ENCODE results near the gene IFI35. TPM values are rescaled to one million over a fixed set of nuclear protein-coding genes. Genes with fewer than 3 reads are reported as not detected.

Gene IFI35
- total and polyA plus RNA-seq, 2 of the 8 experiments (the other 6 are each of a cell fraction or from before 2014, with no cell fraction given): 2.5 to 4.7 TPM

DNA sequence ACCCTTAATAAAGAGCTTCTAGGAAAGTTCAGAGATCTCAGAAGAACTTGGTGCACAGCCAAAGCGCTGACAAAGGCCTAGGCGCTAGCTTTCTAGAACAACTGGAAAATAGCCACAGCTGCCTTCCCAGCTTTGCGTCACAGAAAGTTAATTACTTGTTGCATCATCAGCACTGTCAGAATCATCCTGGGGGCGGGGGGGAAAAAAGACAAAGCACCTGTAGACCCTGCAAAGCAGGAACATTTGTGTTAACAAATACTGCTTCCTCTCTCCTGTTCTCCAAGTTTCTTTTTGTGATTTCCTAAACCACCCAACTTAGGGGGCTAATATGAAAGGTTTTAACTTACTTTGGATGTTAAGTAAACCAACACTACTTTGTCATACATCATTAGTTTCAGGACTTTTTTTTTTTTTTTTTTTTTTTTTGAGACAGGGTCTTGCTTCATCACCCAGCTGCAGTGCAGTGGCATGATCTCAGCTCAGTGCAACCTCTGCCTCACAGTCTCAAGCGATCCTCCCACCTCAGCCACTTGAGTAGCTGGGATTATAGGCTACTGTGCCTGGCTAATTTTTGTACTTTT, 37.5 kb upstream of the IFI35 start:
- Histone ChIP-seq H4K91ac (replicated peaks; ENCODE audit: insufficient read length, low read length) (no peak overlapping the region), H3K4ac (replicated peaks; ENCODE audit: insufficient read length, low read depth, low read length) (no peak overlapping the region), H3K9me3 (ENCODE audit: insufficient read depth in 2 of 2, low read depth in 1 of 2, low read length in 1 of 2) (peaks cover 0 to 3% of the 10 kb centered on the region in 2 experiments; a peak in 1 of 4 replicates), H2AFZ (ENCODE audit: low read length) (no peak overlapping the region), H3K4me3 (ENCODE audit: extremely low read depth in 1 of 4, insufficient read depth in 2 of 4, low read depth in 3 of 4, low read length in 4 of 4) (no peak overlapping the region), H3K18ac (ENCODE audit: extremely low read depth, low read length) (no peak overlapping the region), H3K23ac (ENCODE audit: insufficient read length) (no peak overlapping the region), H3K56ac (replicated peaks; ENCODE audit: insufficient read length, low read depth, low read length) (no peak overlapping the region), H3K79me1 (ENCODE audit: low read depth, low read length) (no peaks in the 10 kb centered on the region), H3K4me2 (ENCODE audit: insufficient read depth in 1 of 2, low read depth in 2 of 2, low read length in 2 of 2) (no peak overlapping the region), H4K8ac (ENCODE audit: extremely low read depth, insufficient read depth, low read length) (no peak overlapping the region), H3K27ac (ENCODE audit: low read depth, low read length) (no peak overlapping the region), H2BK12ac (ENCODE audit: low read depth, low read length) (no peak overlapping the region), H2AK5ac (ENCODE audit: low read depth, low read length) (no peak overlapping the region), H3K9ac (replicated peaks in 1 of 4; ENCODE audit: extremely low read depth in 1 of 4, low read depth in 3 of 4, low read length in 3 of 4) (no peak overlapping the region), H2BK5ac (ENCODE audit: low read depth, low read length) (no peak overlapping the region), H4K5ac (ENCODE audit: insufficient read length, low read depth, low read length) (no peak overlapping the region), H3K79me2 (ENCODE audit: control insufficient read depth in 1 of 2, insufficient read depth in 2 of 2, low read length in 2 of 2) (no peaks in the 10 kb centered on the region), H3K23me2 (ENCODE audit: low read depth, low read length) (peaks cover 3% of the 10 kb centered on the region), H3K14ac (ENCODE audit: insufficient read length) (no peak overlapping the region), H4K20me1 (replicated peaks in 1 of 2; ENCODE audit: control insufficient read depth in 1 of 2, insufficient read depth in 2 of 2, low read length in 2 of 2) (no peaks in the 10 kb centered on the region), H3K4me1 (replicated peaks in 1 of 4; ENCODE audit: control insufficient read depth in 3 of 4, insufficient read depth in 4 of 4, low read length in 3 of 4) (no peaks in the 10 kb centered on the region), H2BK15ac (ENCODE audit: low read length) (no peak overlapping the region), H2BK120ac (replicated peaks; ENCODE audit: low read depth, low read length) (no peak overlapping the region), H3K27me3 (replicated peaks in 1 of 4; ENCODE audit: control insufficient read depth in 3 of 4, extremely low read depth in 1 of 4, insufficient read depth in 3 of 4, low read length in 3 of 4) (no peaks in the 10 kb centered on the region), H2BK20ac (ENCODE audit: low read length) (no peak overlapping the region), H3K36me3 (ENCODE audit: control insufficient read depth in 2 of 4, insufficient read depth in 4 of 4, low read length in 3 of 4) (no peaks in the 10 kb centered on the region)
- DNase-seq (ENCODE audit: low read depth in 1 of 2, low spot score in 2 of 2): no peak
- no peak for FAIRE-seq
- POLR2A ChIA-PET (ENCODE audit: partially characterized antibody): interaction anchor here (1.1 to 2.0 kb wide), 4 partner anchors 9 to 29 kb away, joined by 3 to 8 read pairs (median 4); partner anchors contain the start of genes PTGES3L, RPL27 and RUNDC1
- CTCF ChIA-PET (ENCODE audit: partially characterized antibody): interaction anchor here (0.6 to 1.5 kb wide), 5 partner anchors 15 to 597 kb away, joined by 3 to 4 read pairs (median 3); no protein-coding TSS in a partner anchor
- 78% methylated on average over 5 of the region's 5 CpGs; no CpG with 5 or more reads in 1 of the 2 experiments for WGBS, 2 experiments (ENCODE audit: extremely low coverage in 1 of 2, insufficient coverage in 1 of 2, insufficient read length in 1 of 2, insufficient replicate concordance in 2 of 2, low coverage in 1 of 2, low lambda C conversion rate in 2 of 2, missing lambda C conversion rate in 1 of 2)
- TF ChIP-seq GTF2F1 (IDR thresholded peaks at IDR 0.05; ENCODE audit: borderline replicate concordance, low read depth, low read length): no peak
- no peak for TF ChIP-seq CTCF (IDR thresholded peaks at IDR 0.05; ENCODE audit: control extremely low read depth in 1 of 3, insufficient read depth in 1 of 3, low read depth in 1 of 3, low read length in 3 of 3)
- no peak for TF ChIP-seq SAP30 (IDR thresholded peaks at IDR 0.05; ENCODE audit: insufficient read depth, insufficient replicate concordance, low read length)
- TF ChIP-seq FOSL1 (IDR thresholded peaks at IDR 0.05; ENCODE audit: insufficient read depth, low read depth, low read length): no peak
- no peak for TF ChIP-seq RBBP5 (IDR thresholded peaks at IDR 0.05; ENCODE audit: borderline replicate concordance, low read depth, low read length)
- no peak for TF ChIP-seq TBP (IDR thresholded peaks at IDR 0.05; ENCODE audit: low read depth, low read length)
- no peak for TF ChIP-seq BCL11A (IDR thresholded peaks at IDR 0.05; ENCODE audit: low read depth in 2 of 2, low read length in 2 of 2)
- TF ChIP-seq, protein P1, sequence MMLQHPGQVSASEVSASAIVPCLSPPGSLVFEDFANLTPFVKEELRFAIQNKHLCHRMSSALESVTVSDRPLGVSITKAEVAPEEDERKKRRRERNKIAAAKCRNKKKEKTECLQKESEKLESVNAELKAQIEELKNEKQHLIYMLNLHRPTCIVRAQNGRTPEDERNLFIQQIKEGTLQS (IDR thresholded peaks at IDR 0.05; ENCODE audit: insufficient read depth, low read depth, low read length): no peak
- TF ChIP-seq KDM4A (IDR thresholded peaks at IDR 0.05; ENCODE audit: low read depth, low read length, severe bottlenecking): no peak

All from H1 (cell line).